ENCODE measurements around the gene ECT2. TPM values are rescaled to one million over a fixed set of nuclear protein-coding genes. Genes with fewer than 3 reads are reported as not detected.
"Not testable (repeated sequence)": the region's sequence is repeated elsewhere in the genome, so short reads cannot be mapped to it uniquely, and the experiment has no call there.

Gene ECT2
- total RNA-seq, 2 donors from 2014 or later, result 90.3 to 141 TPM

DNA sequence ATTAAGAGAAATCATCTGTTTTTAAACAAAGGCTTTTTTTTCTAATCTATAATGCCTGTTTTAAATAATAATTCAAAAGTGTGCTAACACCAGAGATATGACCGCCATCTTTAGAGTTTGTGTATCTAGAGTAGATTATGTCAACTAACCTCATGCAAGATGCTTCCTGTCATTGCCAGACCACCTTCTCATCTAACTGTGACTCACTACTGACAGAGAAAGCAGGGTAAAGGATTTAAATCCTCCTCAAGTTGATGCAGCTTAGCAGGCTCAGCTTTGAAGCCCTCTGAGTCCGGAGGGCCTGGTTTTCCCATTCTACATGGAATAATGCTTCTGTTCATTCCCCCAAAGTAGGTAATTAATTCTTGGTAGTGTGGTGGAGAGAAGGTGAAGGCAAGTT, 108.5 kb downstream of the ECT2 start:
- Mint-ChIP-seq H3K27me3 (ENCODE audit: insufficient read depth) (peaks cover 54% of the 10 kb centered on the region), H3K27ac (no peak overlapping the region), H3K9me3 (peaks cover 4% of the 10 kb centered on the region), H3K4me3 (no peak overlapping the region), H3K4me1 (peaks cover 7% of the 10 kb centered on the region), H3K36me3 (ENCODE audit: low read depth) (no peaks in the 10 kb centered on the region)
- H3K36me3 ChIP-seq (ENCODE audit: control insufficient read depth, insufficient read depth, low read length), result no peaks in the 10 kb centered on the region
- H3K9me3 ChIP-seq (ENCODE audit: control insufficient read depth, low read length), result no peaks in the 10 kb centered on the region
- H3K27ac ChIP-seq (ENCODE audit: low read depth, low read length), result no peak overlapping the region
- 88 to 100% methylated on average over 1 to 2 of the region's 2 CpGs for WGBS, 2 experiments (ENCODE audit: insufficient coverage in 1 of 2, insufficient read length in 1 of 2)
- H3K27me3 ChIP-seq (ENCODE audit: control insufficient read depth, insufficient read depth, low read length, poor library complexity, severe bottlenecking), result peaks cover 12% of the 10 kb centered on the region
- H3K4me1 ChIP-seq (ENCODE audit: control insufficient read depth, insufficient read depth, low read length), result peaks cover 5% of the 10 kb centered on the region
- DNase-seq, result no peak
- TF ChIP-seq, protein P1, sequence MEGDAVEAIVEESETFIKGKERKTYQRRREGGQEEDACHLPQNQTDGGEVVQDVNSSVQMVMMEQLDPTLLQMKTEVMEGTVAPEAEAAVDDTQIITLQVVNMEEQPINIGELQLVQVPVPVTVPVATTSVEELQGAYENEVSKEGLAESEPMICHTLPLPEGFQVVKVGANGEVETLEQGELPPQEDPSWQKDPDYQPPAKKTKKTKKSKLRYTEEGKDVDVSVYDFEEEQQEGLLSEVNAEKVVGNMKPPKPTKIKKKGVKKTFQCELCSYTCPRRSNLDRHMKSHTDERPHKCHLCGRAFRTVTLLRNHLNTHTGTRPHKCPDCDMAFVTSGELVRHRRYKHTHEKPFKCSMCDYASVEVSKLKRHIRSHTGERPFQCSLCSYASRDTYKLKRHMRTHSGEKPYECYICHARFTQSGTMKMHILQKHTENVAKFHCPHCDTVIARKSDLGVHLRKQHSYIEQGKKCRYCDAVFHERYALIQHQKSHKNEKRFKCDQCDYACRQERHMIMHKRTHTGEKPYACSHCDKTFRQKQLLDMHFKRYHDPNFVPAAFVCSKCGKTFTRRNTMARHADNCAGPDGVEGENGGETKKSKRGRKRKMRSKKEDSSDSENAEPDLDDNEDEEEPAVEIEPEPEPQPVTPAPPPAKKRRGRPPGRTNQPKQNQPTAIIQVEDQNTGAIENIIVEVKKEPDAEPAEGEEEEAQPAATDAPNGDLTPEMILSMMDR (conservative IDR thresholded peaks at IDR 0.05), result no peak
- H3K9ac ChIP-seq (ENCODE audit: extremely low read depth, low read length, poor library complexity, severe bottlenecking), result no peak overlapping the region
- no peak overlapping the region for H3K4me3 ChIP-seq (ENCODE audit: low read length)

DNA sequence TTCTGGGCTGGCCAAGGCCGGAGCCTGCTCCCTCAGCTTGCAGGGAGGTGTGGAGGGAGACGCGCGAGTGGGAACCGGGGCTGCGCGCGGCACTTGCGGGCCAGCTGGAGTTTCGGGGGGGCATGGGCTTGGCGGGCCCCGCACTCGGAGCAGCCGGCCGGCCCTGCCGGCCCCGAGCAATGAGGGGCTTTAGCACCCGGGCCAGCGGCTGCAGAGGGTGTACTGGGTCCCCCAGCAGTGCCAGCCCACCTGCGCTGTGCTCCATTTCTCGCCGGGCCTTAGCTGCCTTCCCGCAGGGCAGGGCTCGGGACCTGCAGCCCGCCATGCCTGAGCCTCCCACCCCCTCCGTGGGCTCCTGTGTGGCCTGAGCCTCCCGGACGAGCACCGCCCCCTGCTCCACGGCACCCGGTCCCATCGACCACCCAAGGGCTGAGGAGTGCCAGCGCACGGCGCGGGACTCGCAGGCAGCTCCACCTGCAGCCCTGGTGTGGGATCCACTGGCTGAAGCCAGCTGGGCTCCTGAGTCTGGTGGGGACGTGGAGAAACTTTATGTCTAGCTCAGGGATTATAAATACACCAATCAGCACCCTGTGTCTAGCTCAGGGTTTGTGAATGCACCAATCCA, 116.3 kb downstream of the ECT2 start:
- not testable (repeated sequence) for H3K4me1 Mint-ChIP-seq; H3K27me3 Mint-ChIP-seq (ENCODE audit: insufficient read depth); H3K4me3 Mint-ChIP-seq

DNA sequence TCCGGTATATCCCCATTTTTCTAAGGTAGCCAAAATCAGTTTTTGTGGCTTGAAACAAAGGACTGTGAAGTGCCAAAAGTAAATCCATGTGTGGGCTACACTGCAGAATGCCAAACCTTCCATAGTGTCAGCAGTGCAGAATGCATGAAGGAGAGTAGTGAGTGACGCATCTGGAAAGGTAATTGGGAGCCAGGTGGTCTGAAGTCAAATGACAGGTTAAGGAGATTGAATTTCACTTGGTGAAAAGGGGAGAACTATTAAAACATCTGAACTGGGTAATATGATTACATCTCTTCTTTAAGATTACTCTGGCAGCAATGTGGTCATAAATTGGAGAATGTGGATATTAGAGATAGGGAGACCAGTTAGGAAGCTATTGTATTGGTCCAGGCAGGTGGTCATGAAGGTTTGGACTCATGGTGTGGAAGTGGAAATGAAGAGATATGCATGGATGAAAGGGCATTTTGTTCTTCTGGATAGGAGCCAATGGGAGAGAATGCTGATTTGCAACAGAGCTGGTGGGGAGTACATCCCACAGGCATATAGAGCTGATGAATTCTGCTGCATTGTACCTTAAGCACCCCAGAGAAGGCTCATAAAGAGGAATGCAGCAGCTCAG, 118.2 kb downstream of the ECT2 start:
- H3K4me3 Mint-ChIP-seq, result no peak overlapping the region
- H3K4me1 ChIP-seq (ENCODE audit: control insufficient read depth, insufficient read depth, low read length), result peaks cover 7% of the 10 kb centered on the region
- TF ChIP-seq, protein P1 (conservative IDR thresholded peaks at IDR 0.05), result no peak
- no peak overlapping the region for H3K27ac ChIP-seq (ENCODE audit: low read depth, low read length)
- peaks cover 11% of the 10 kb centered on the region for H3K9me3 Mint-ChIP-seq
- no peaks in the 10 kb centered on the region for H3K36me3 ChIP-seq (ENCODE audit: control insufficient read depth, insufficient read depth, low read length)
- H3K9ac ChIP-seq (ENCODE audit: extremely low read depth, low read length, poor library complexity, severe bottlenecking), result no peak overlapping the region
- peaks cover 2% of the 10 kb centered on the region for H3K27me3 Mint-ChIP-seq (ENCODE audit: insufficient read depth)
- H3K4me3 ChIP-seq (ENCODE audit: low read length), result no peak overlapping the region
- H3K9me3 ChIP-seq (ENCODE audit: control insufficient read depth, low read length), result no peaks in the 10 kb centered on the region
- no peaks in the 10 kb centered on the region for H3K27me3 ChIP-seq (ENCODE audit: control insufficient read depth, insufficient read depth, low read length, poor library complexity, severe bottlenecking)
- no peaks in the 10 kb centered on the region for H3K36me3 Mint-ChIP-seq (ENCODE audit: low read depth)
- no peak for DNase-seq
- WGBS, 2 experiments (ENCODE audit: insufficient coverage in 1 of 2, insufficient read length in 1 of 2), result 98 to 100% methylated on average over 1 to 2 of the region's 2 CpGs
- H3K4me1 Mint-ChIP-seq, result peaks cover 5% of the 10 kb centered on the region
- no peak overlapping the region for H3K27ac Mint-ChIP-seq

More for the DNA sequence above, 116.3 kb downstream of the ECT2 start:
- not testable (repeated sequence) for H3K4me1 ChIP-seq (ENCODE audit: control insufficient read depth, insufficient read depth, low read length); DNase-seq; H3K36me3 ChIP-seq (ENCODE audit: control insufficient read depth, insufficient read depth, low read length); H3K36me3 Mint-ChIP-seq (ENCODE audit: low read depth); H3K9ac ChIP-seq (ENCODE audit: extremely low read depth, low read length, poor library complexity, severe bottlenecking); H3K9me3 ChIP-seq (ENCODE audit: control insufficient read depth, low read length); H3K4me3 ChIP-seq (ENCODE audit: low read length); H3K27me3 ChIP-seq (ENCODE audit: control insufficient read depth, insufficient read depth, low read length, poor library complexity, severe bottlenecking); H3K27ac Mint-ChIP-seq; H3K27ac ChIP-seq (ENCODE audit: low read depth, low read length)
- WGBS, 2 experiments (ENCODE audit: insufficient coverage in 1 of 2, insufficient read length in 1 of 2), result 95 to 98% methylated on average over 8 to 38 of the region's 38 CpGs
- H3K9me3 Mint-ChIP-seq, result peaks cover 15% of the 10 kb centered on the region

All from endodermal cell (in vitro differentiated cells).